ENCODE measurements around the gene EPN2.

DNA sequence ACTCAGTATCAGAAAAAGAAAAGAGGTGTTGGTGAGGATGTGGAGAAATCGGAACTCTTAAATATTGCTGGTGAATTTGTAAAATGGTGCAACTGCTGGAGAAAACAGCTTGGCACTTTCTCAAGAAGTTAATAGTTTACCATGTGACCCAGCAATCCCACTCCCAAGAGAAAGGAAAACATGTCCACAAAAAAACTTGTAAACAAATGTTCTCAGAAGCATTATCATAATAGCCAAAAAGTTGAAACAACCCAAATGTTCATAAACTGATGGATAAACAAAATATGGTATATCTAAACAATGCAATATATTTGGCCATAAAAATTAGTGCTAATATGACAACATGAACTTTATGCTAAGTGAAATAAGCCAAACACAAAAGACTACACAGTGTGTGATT, 138.6 kb downstream of the EPN2 start:
- TF ChIP-seq REST (IDR thresholded peaks at IDR 0.05; ENCODE audit: unreplicated experiment) (no peak), CTCF (conservative IDR thresholded peaks at IDR 0.05; ENCODE audit: low read depth in 2 of 2) (no peak), POLR2AphosphoS5 (IDR thresholded peaks at IDR 0.05; ENCODE audit: low read depth) (no peak), EZH2phosphoT487 (IDR thresholded peaks at IDR 0.05; ENCODE audit: unreplicated experiment) (no peak), EZH2 (IDR thresholded peaks at IDR 0.05; ENCODE audit: low read depth, unreplicated experiment) (no peak), STAT1 (IDR thresholded peaks at IDR 0.05; ENCODE audit: unreplicated experiment) (no peak), CREB1 (CRISPR knock-in tag; IDR thresholded peaks at IDR 0.05; ENCODE audit: low read depth) (no peak), NANOG (IDR thresholded peaks at IDR 0.05; ENCODE audit: borderline replicate concordance) (no peak), ZNF331 (CRISPR knock-in tag; IDR thresholded peaks at IDR 0.05; ENCODE audit: low read depth) (no peak), ETS1 (IDR thresholded peaks at IDR 0.05) (no peak), ZNF462 (CRISPR knock-in tag; IDR thresholded peaks at IDR 0.05) (no peak), JUNB (IDR thresholded peaks at IDR 0.05; ENCODE audit: unreplicated experiment) (no peak), ZNF114 (CRISPR knock-in tag; IDR thresholded peaks at IDR 0.05) (no peak)
